Left lung (tissue), 10 donors: ENCODE data around the gene RPP40. TPM values are rescaled to one million over a fixed set of nuclear protein-coding genes. Genes with fewer than 3 reads are reported as not detected.

Source experiments
- ATAC-seq: fragments of 200-7000 bp; cut with Tn5 transposase; one replicate; pipeline ENCODE4 v1.9.1; 2020; ENCODE audit warnings: moderate library complexity
- DNase-seq, 4 donors: peaks; one replicate each; pipeline ENCODE4 v3.0.0-alpha.2; 2013 to 2020
- H3K27ac ChIP-seq, 2 donors: fragments of 200-600 bp; sonication (generic) in 1 of 2; one replicate each; pipeline versions ENCODE4 v1.5.0 to v1.8.0; 2020 to 2021
- H3K27me3 ChIP-seq, 2 donors: fragments of 200-600 bp; sonication (generic) in 1 of 2; one replicate each; pipeline versions ENCODE4 v1.5.0 to v1.8.0; 2020 to 2021
- H3K36me3 ChIP-seq, 2 donors: fragments of 200-600 bp; sonication (generic) in 1 of 2; one replicate each; pipeline versions ENCODE4 v1.5.0 to v1.8.0; 2020 to 2021
- H3K4me1 ChIP-seq, 2 donors: fragments of 200-600 bp; one replicate each; pipeline ENCODE4 v1.8.0; 2021
- H3K4me3 ChIP-seq, 2 donors: fragments of 200-600 bp; sonication (generic) in 1 of 2; one replicate each; pipeline versions ENCODE4 v1.5.0 to v1.8.0; 2020 to 2021; ENCODE audit warnings: mild to moderate bottlenecking in 1 of 2
- H3K9me3 ChIP-seq, 2 donors: fragments of 200-600 bp; sonication (generic) in 1 of 2; one replicate each; pipeline versions ENCODE4 v1.5.0 to v1.8.0; 2020 to 2021
- intact Hi-C, 2 donors: fragments of 100-400 bp; cut with DNase I; formaldehyde crosslinking; loops; one replicate each; pipeline versions ENCODE4 v1.11.2 to v1.14.2; 2022
- polyA plus RNA-seq, 6 donors: library from polyadenylated mRNA; unstranded; fragments of 120-200 nt; gene quantifications; one replicate each; pipeline ENCODE4 v1.2.1, GENCODE V29; 2013; ENCODE audit not compliant: insufficient read length in 6 of 6
- total RNA-seq, 2 donors: library from RNA; stranded (reverse); fragmentation: NEBNext Ultra II Directional; extraction: Animal tissue kit (Norgen Biotek cat#: 25700); gene quantifications; one replicate each; pipeline ENCODE4 v1.2.1, GENCODE V29; 2021
- TF ChIP-seq, protein P1 (sequence below), 2 donors: fragments of 200-600 bp; sonication (generic) in 1 of 2; IDR thresholded peaks; one replicate each; pipeline versions ENCODE4 v1.5.0 to v1.8.0; 2021; ENCODE audit warnings: antibody characterized with exemption in 2 of 2
- donor health status: DM: no; HTN: yes; CAD: no.
- donor health status: DM: no; HTN: no; CAD: no.

The RPP40 gene
- total and polyA plus RNA-seq, 8 donors, result 5.3 to 14.4 (median 10.4) TPM

DNA sequence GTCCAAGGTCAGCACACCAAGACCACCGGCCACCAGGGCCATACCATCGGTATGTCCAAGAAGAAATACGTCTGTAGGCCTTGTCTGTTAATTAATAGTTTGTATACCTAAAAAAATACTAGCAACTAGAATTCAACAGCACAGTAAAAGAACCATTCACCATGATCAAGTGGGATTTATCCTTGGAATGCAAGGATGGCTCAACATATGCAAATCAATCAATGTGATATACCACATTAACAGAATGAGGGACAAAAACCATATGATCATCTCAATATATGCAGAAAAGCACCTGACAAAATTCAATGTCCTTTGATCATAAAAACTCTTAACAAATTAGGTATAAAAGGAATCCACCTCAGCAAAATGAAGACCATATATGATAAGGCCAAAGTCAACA, 24.4 kb downstream of the RPP40 start:
- Histone ChIP-seq H3K27me3 (no peaks in the 10 kb centered on the region), H3K4me1 (no peaks in the 10 kb centered on the region), H3K36me3 (no peaks in the 10 kb centered on the region), H3K4me3 (no peak overlapping the region), H3K27ac (no peak overlapping the region), H3K9me3 (peaks cover 0 to 24% of the 10 kb centered on the region in 2 donors)
- intact Hi-C loops, result no loop called here
- ATAC-seq (no peak), DNase-seq (no peak)
- TF ChIP-seq, protein P1, sequence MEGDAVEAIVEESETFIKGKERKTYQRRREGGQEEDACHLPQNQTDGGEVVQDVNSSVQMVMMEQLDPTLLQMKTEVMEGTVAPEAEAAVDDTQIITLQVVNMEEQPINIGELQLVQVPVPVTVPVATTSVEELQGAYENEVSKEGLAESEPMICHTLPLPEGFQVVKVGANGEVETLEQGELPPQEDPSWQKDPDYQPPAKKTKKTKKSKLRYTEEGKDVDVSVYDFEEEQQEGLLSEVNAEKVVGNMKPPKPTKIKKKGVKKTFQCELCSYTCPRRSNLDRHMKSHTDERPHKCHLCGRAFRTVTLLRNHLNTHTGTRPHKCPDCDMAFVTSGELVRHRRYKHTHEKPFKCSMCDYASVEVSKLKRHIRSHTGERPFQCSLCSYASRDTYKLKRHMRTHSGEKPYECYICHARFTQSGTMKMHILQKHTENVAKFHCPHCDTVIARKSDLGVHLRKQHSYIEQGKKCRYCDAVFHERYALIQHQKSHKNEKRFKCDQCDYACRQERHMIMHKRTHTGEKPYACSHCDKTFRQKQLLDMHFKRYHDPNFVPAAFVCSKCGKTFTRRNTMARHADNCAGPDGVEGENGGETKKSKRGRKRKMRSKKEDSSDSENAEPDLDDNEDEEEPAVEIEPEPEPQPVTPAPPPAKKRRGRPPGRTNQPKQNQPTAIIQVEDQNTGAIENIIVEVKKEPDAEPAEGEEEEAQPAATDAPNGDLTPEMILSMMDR (IDR thresholded peaks at IDR 0.05), result no peak

- Histone ChIP-seq H3K4me1 (no peaks in the 10 kb centered on the region), H3K27me3 (peaks cover 0 to 3% of the 10 kb centered on the region in 2 donors), H3K27ac (no peak overlapping the region), H3K4me3 (no peak overlapping the region), H3K36me3 (no peaks in the 10 kb centered on the region), H3K9me3 (peaks cover 0 to 24% of the 10 kb centered on the region in 2 donors)
- TF ChIP-seq, protein P1 (IDR thresholded peaks at IDR 0.05), result no peak
- no peak for DNase-seq
- no peak for ATAC-seq
- intact Hi-C loops, result no loop called here
Observed at GRCh38 chr6:4977468-4977867, 26.4 kb downstream of the RPP40 start.

DNA sequence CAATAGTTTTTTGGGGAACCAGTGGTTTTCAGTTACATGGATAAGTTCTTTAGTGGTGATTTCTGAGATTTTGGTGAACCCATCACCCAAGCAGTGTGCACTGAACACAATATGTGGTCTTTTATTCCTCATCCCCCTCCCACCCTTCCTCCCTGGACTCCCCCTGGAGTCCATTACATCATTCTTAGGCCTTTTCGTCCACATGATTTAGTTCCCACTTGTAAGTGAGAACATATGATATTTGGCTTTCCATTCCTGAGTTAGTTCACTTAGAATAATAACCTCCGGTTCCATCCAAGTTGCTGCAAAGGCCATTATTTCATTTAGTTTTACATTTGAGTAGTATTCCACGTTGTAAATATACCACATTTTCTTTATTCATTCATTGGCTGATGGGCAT, 28.3 kb downstream of the RPP40 start:
- intact Hi-C loops, result no loop called here

DNA sequence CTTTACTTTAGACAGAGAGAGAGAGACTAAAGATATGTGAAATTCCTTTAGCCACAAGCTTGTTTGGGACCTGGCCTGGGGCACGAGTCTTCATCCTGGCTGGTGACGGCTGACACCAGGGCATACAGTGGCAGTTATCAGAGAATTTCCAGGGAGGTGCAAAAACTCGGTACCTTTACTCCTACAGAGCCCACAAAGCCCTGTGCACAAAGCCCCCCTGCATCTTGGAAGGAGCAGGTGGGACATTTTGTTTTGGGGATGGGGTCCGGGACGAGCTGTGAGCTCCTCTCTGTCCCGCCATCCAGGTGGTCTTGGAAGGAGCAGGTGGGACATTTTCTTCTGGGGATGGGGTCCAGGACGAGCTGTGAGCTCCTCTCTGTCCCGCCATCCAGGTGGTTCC, 28.9 kb downstream of the RPP40 start:
- DNase-seq (no peak), ATAC-seq (no peak)
- TF ChIP-seq, protein P1 (IDR thresholded peaks at IDR 0.05), result no peak
- H3K9me3 ChIP-seq, result peaks cover 0 to 20% of the 10 kb centered on the region in 2 donors
- no peaks in the 10 kb centered on the region for H3K4me1 ChIP-seq
- no peak overlapping the region for H3K27ac ChIP-seq
- H3K27me3 ChIP-seq, result peaks cover 0 to 3% of the 10 kb centered on the region in 2 donors
- intact Hi-C loops, result no loop called here
- no peaks in the 10 kb centered on the region for H3K36me3 ChIP-seq
- no peak overlapping the region for H3K4me3 ChIP-seq

More for the DNA sequence above, 28.3 kb downstream of the RPP40 start:
- Histone ChIP-seq H3K27me3 (peaks cover 0 to 3% of the 10 kb centered on the region in 2 donors), H3K4me3 (no peak overlapping the region), H3K4me1 (no peaks in the 10 kb centered on the region), H3K9me3 (peaks cover 0 to 24% of the 10 kb centered on the region in 2 donors), H3K27ac (no peak overlapping the region), H3K36me3 (no peaks in the 10 kb centered on the region)
- no peak for DNase-seq
- TF ChIP-seq, protein P1 (IDR thresholded peaks at IDR 0.05), result no peak
- ATAC-seq, result no peak

- no peak overlapping the region for H3K27ac ChIP-seq
- intact Hi-C loops, result no loop called here
- no peaks in the 10 kb centered on the region for H3K36me3 ChIP-seq
- H3K9me3 ChIP-seq, result peaks cover 0 to 12% of the 10 kb centered on the region in 2 donors
- no peak overlapping the region for H3K4me3 ChIP-seq
- ATAC-seq, result peak; percentile 75
- H3K4me1 ChIP-seq, result no peaks in the 10 kb centered on the region
- peak in 2 of 4 donors; percentile 56 to 77 for DNase-seq
- TF ChIP-seq, protein P1 (IDR thresholded peaks at IDR 0.05), result no peak
- peaks cover 0 to 3% of the 10 kb centered on the region in 2 donors for H3K27me3 ChIP-seq
Observed at GRCh38 chr6:4973982-4974745, 29.7 kb downstream of the RPP40 start.
